A673 (cell line): ENCODE data around the gene ADCY10.

Experiments
- CTCF ChIP-seq: fragments of 300-800, 200-600 bp; sonication (generic); conservative IDR thresholded peaks from 2 replicates; pipeline ENCODE4 v1.5.1; 2017; ENCODE audit warnings: low read depth, mild to moderate bottlenecking, antibody characterized with exemption, low read length, moderate library complexity, mixed read lengths
- EZH2 ChIP-seq: fragments of 200-600 bp; sonication (generic); IDR thresholded peaks from 2 replicates; pipeline ENCODE4 v1.6.1; 2017; ENCODE audit warnings: borderline replicate concordance, low read depth, mild to moderate bottlenecking, mixed read lengths, antibody characterized with exemption, low read length; ENCODE audit not compliant: poor library complexity, severe bottlenecking

GRCh38 chr1:167770127-167770526 is 143.8 kb downstream of the ADCY10 start:
- TF ChIP-seq CTCF = no peak
- TF ChIP-seq EZH2 = no peak
